Muscle layer of colon (tissue), 2 donors: ENCODE measurements around the gene ZNHIT2.

ENCODE experiments used
- H3K27ac ChIP-seq: one replicate; pipeline ENCODE4 v1.7.0; 2013; ENCODE audit warnings: low read depth, mild to moderate bottlenecking, low read length, moderate library complexity
- H3K27me3 ChIP-seq, 2 donors: one replicate each; pipeline ENCODE4 v1.7.0; 2013; ENCODE audit warnings: low read length in 2 of 2, mild to moderate bottlenecking in 2 of 2; ENCODE audit not compliant: insufficient read depth in 2 of 2, control insufficient read depth in 1 of 2
- H3K36me3 ChIP-seq: one replicate; pipeline ENCODE4 v1.7.0; 2013; ENCODE audit warnings: mild to moderate bottlenecking, low read length; ENCODE audit not compliant: insufficient read depth
- H3K4me1 ChIP-seq: one replicate; pipeline ENCODE4 v1.7.0; 2013; ENCODE audit warnings: mild to moderate bottlenecking, low read length; ENCODE audit not compliant: insufficient read depth
- H3K4me3 ChIP-seq, 2 donors: one replicate each; pipeline ENCODE4 v1.7.0; 2013; ENCODE audit warnings: low read length in 2 of 2, low read depth in 1 of 2, mild to moderate bottlenecking in 1 of 2, moderate library complexity in 1 of 2
- H3K9ac ChIP-seq: one replicate; pipeline ENCODE4 v1.7.0; 2013; ENCODE audit warnings: low read length
- H3K9me3 ChIP-seq: one replicate; pipeline ENCODE4 v1.7.0; 2013; ENCODE audit warnings: mild to moderate bottlenecking, low read length
- donor health status: abdominal sarcoma.
- donor health status: Adenocarcinoma of cecum.

ZNHIT2 gene

GRCh38 chr11:65090628-65091027, 26.9 kb downstream of the ZNHIT2 start:
- Histone ChIP-seq H3K9ac (no peak overlapping the region), H3K27ac (no peak overlapping the region), H3K27me3 (no peaks in the 10 kb centered on the region), H3K36me3 (peaks cover 24% of the 10 kb centered on the region), H3K4me1 (peaks cover 2% of the 10 kb centered on the region), H3K4me3 (no peak overlapping the region), H3K9me3 (no peaks in the 10 kb centered on the region)

DNA sequence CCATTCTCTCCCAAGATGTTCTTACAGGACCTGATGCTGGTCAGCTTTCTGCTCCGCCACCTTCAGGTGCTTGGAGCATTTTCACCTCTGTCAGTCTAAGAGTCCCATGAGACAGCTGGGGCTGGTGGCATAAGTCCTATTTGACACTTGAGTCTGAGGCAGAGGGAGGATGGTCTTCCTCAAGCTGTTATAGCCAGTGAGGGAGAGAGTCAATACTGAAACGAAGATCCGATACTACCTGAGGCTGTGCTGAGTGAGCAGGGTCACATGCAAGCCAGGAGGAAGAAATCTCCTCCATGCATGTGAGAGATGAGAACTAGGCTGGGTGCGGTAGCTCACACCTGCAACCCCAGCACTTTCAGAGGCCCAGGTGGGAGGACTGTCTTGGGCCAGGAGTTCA, 27.9 kb downstream of the ZNHIT2 start:
- H3K36me3 ChIP-seq: peaks cover 31% of the 10 kb centered on the region
- peaks cover 10% of the 10 kb centered on the region for H3K4me1 ChIP-seq
- H3K9me3 ChIP-seq: no peaks in the 10 kb centered on the region
- H3K27me3 ChIP-seq: no peaks in the 10 kb centered on the region
- H3K4me3 ChIP-seq: no peak overlapping the region
- no peak overlapping the region for H3K27ac ChIP-seq
- no peak overlapping the region for H3K9ac ChIP-seq

GRCh38 chr11:65087827-65088226, 29.7 kb downstream of the ZNHIT2 start:
- Histone ChIP-seq H3K4me1 (peaks cover 18% of the 10 kb centered on the region), H3K27ac (no peak overlapping the region), H3K27me3 (no peaks in the 10 kb centered on the region), H3K4me3 (no peak overlapping the region), H3K9ac (no peak overlapping the region), H3K36me3 (peaks cover 31% of the 10 kb centered on the region), H3K9me3 (no peaks in the 10 kb centered on the region)

- H3K9me3 ChIP-seq: no peaks in the 10 kb centered on the region
- no peak overlapping the region for H3K4me3 ChIP-seq
- H3K36me3 ChIP-seq: peaks cover 31% of the 10 kb centered on the region
- no peak overlapping the region for H3K27ac ChIP-seq
- H3K9ac ChIP-seq: no peak overlapping the region
- no peaks in the 10 kb centered on the region for H3K27me3 ChIP-seq
- H3K4me1 ChIP-seq: peaks cover 18% of the 10 kb centered on the region
These were observed 30.3 kb downstream of the ZNHIT2 start for GRCh38 chr11:65087216-65087615.

DNA sequence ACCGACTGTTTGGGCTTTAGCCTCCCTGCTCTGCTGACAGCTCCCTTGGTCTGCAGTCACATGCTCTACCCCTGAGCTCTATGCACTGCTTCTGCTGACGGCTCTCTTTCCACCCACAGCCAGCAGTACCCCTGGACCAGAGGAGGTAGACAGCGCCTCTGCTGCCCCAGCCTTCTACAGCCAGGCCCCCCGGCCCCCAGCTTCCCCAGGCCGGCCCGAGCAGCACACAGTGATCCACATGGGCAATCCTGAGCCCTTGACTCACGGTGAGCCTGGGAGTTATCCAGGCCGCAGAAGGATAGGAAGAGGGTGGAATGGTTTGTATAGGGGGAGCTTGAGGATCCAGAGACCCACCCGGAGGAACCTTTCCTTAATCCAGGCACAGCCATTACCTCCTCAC, 30.7 kb downstream of the ZNHIT2 start:
- H3K9ac ChIP-seq: no peak overlapping the region
- no peaks in the 10 kb centered on the region for H3K27me3 ChIP-seq
- no peak overlapping the region for H3K27ac ChIP-seq
- no peak overlapping the region for H3K4me3 ChIP-seq
- H3K9me3 ChIP-seq: no peaks in the 10 kb centered on the region
- peaks cover 31% of the 10 kb centered on the region for H3K36me3 ChIP-seq
- H3K4me1 ChIP-seq: peaks cover 18% of the 10 kb centered on the region

DNA sequence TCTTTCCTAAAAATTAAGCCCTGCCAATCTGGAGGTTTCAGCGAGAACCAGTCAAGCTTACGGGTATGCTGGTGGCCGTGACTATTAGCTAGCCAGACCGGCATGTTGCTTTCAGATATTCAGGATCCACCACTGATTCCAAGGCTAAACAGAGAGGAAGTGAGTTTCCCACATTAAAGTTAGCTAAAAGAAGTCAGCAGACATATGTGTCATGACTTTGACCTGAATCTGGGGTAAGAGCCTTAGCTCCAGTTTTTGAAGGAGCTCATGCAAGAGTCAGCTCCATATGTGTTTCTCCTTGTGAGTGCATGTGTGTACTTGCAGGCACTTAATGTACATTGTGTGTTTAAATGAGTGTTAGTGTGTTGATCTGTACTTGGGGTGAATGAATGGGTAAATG, 32.1 kb downstream of the ZNHIT2 start:
- H3K9ac ChIP-seq: no peak overlapping the region
- no peaks in the 10 kb centered on the region for H3K9me3 ChIP-seq
- no peaks in the 10 kb centered on the region for H3K27me3 ChIP-seq

DNA sequence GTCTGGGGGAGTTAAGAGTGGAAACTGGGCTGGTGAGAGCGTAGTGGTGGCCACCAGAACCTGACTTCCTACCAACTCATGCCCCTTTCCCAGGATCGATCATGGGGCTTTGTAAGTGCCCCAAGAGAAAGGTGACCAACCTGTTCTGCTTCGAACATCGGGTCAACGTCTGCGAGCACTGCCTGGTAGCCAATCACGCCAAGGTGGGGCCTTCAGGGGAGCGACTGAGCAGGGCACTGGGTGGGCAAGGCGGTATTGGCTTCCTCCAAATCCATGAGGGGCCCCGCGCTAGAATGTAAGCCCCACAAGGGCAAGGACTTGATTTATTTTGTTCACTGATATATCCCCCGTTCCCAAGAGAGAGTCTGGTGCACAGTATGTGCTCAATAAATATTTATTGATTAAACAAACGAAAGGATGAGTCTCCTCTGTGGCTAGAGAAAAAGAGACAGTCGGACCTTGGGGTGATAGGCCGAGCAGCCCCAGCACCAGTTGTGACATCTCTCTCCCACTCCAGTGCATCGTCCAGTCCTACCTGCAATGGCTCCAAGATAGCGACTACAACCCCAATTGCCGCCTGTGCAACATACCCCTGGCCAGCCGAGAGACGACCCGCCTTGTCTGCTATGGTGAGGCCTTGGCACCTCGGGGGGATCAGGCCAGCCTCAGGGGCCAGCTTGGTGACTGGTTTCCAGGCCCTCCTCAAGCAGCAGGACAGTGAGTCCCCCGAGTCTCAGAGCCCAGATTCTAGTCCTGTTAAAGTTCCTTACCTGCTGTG, 32.7 kb downstream of the ZNHIT2 start:
- Histone ChIP-seq H3K27me3 (no peaks in the 10 kb centered on the region), H3K4me1 (peaks cover 18% of the 10 kb centered on the region), H3K9me3 (no peaks in the 10 kb centered on the region), H3K36me3 (peaks cover 31% of the 10 kb centered on the region), H3K27ac (peak overlapping the region; percentile 97), H3K9ac (peak overlapping the region; percentile 95), H3K4me3 (peak overlapping the region; percentile 40 to 92)

More for the DNA sequence above, 32.1 kb downstream of the ZNHIT2 start:
- Histone ChIP-seq H3K4me3 (no peak overlapping the region), H3K36me3 (peaks cover 31% of the 10 kb centered on the region), H3K4me1 (peaks cover 18% of the 10 kb centered on the region), H3K27ac (no peak overlapping the region)

DNA sequence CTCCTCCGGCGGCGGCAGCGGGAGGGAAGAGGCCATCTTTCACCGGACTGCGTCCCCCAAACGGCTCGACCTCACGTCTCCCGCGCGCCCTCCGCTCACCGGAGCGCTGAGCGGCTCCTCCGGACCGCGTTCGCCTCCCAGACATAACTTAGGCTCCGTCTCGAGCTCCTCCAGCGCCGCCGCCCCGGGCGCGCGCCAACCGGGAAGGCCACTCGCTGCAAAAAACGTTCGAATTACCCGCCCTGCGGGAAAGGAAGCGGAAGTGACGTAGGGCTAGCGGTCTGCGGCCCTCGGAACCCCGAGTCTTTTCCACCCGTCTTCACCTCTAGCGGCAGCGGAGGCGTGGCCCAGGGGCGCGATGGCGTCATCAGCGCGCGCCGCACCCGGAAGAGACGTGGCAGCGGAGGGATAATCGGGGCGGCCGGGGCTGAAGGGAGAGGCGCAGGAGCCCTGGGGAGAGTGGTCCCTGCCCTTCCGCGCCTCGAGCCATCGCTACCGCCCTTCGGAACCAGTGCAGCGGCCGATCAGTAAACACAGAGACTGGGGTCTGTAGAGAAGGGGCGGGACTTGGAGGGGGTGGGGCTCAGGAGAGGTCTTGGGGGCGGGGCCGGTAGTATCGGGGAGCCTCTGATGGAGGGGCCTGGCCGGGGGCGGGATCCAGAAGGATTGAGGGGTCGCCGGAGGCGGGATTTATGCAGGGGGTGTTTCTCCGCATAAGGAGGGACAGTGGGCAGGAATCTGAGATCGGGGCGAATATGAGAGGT, 33.5 kb downstream of the ZNHIT2 start, which contains the start of the genes CDCA5 and ZFPL1:
CDCA5 (minus strand) TSS at position 207 of the 764 bp plus-strand sequence; CDS start at position 145, 62 bp downstream.
ZFPL1 (plus strand) TSS at position 389 of the 764 bp plus-strand sequence. CDS start 477 bp downstream, outside the sequence.
- H3K36me3 ChIP-seq: peaks cover 31% of the 10 kb centered on the region
- H3K27me3 ChIP-seq: no peaks in the 10 kb centered on the region
- peak within 1 kb of the TSS; percentile 97 for H3K27ac ChIP-seq
- peak within 1 kb of the TSS; percentile 95 for H3K9ac ChIP-seq
- no peaks in the 10 kb centered on the region for H3K9me3 ChIP-seq
- peaks cover 18% of the 10 kb centered on the region for H3K4me1 ChIP-seq
- H3K4me3 ChIP-seq: peak within 1 kb of the TSS; percentile 40 to 92

- H3K9ac ChIP-seq: no peak overlapping the region
- H3K36me3 ChIP-seq: peaks cover 31% of the 10 kb centered on the region
- peaks cover 18% of the 10 kb centered on the region for H3K4me1 ChIP-seq
These were observed 34.2 kb downstream of the ZNHIT2 start for GRCh38 chr11:65083134-65083833.

DNA sequence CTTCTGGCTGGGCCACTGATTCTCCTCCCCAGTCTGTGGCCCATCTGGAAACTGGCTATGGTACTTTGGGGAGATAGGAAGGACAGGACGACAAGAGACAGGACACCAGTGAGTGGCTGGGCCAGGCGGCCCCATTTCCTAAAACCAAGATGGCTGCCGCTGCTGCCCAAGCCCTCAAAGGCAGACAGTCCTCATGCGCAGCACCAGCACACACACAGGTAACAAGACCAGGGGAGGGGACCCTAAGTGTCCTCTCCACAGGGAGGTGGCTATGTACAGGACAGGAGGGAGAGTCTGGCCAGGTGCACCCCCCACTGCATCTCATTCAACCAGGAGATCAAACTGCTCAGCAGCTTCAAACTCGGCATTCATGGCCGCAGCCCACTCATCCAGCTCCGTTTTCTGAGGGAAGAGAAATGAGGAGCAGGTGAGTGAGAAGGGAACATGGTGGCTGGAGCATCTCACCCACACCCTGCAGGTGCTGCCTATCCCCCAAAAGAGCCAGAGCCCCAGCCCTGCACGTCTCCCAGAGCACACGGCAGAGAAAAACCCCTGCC, 38.6 kb downstream of the ZNHIT2 start:
- no peak overlapping the region for H3K27ac ChIP-seq
- H3K36me3 ChIP-seq: no peaks in the 10 kb centered on the region
- H3K4me1 ChIP-seq: peaks cover 6% of the 10 kb centered on the region
- H3K9me3 ChIP-seq: no peaks in the 10 kb centered on the region
- H3K9ac ChIP-seq: no peak overlapping the region
- no peak overlapping the region for H3K4me3 ChIP-seq
- H3K27me3 ChIP-seq: no peaks in the 10 kb centered on the region

More at GRCh38 chr11:65083134-65083833, 34.2 kb downstream of the ZNHIT2 start:
- Histone ChIP-seq H3K4me3 (peak overlapping the region; percentile 40 to 92), H3K27ac (peak overlapping the region; percentile 37), H3K9me3 (no peaks in the 10 kb centered on the region), H3K27me3 (no peaks in the 10 kb centered on the region)

GRCh38 chr11:65078151-65078550, 39.4 kb downstream of the ZNHIT2 start:
- no peak overlapping the region for H3K4me3 ChIP-seq
- peaks cover under 1% of the 10 kb centered on the region for H3K4me1 ChIP-seq
- no peaks in the 10 kb centered on the region for H3K9me3 ChIP-seq
- H3K36me3 ChIP-seq: no peaks in the 10 kb centered on the region
- no peaks in the 10 kb centered on the region for H3K27me3 ChIP-seq
- H3K9ac ChIP-seq: no peak overlapping the region
- H3K27ac ChIP-seq: no peak overlapping the region
